C4-2B (cell line): Measurements from ENCODE around the gene NPTX1.

Source experiments
- ZFX ChIP-seq: fragments of 450-650 bp; IDR thresholded peaks from 2 replicates; pipeline ENCODE4 v1.6.1; 2017
- TF ChIP-seq, protein P1 (sequence below): fragments of 450-650 bp; conservative IDR thresholded peaks from 2 replicates; pipeline ENCODE4 v1.5.1; 2017; ENCODE audit warnings: mild to moderate bottlenecking

DNA sequence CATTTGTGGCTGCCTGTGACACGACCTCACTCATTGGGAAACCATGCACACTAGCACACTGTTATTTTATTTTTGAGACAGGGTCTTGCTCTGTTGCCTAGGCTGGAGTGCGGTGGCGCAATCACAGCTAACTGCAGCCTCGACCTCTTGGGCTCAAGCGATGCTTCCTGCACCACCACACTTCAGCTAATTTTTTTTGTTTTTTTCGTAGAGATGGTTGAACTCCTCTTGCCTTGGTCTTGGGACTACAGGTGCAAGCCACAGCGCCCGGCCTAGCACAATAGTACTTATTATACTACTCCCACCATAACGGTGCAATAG, 2.8 kb upstream of the NPTX1 start:
- TF ChIP-seq, protein P1, sequence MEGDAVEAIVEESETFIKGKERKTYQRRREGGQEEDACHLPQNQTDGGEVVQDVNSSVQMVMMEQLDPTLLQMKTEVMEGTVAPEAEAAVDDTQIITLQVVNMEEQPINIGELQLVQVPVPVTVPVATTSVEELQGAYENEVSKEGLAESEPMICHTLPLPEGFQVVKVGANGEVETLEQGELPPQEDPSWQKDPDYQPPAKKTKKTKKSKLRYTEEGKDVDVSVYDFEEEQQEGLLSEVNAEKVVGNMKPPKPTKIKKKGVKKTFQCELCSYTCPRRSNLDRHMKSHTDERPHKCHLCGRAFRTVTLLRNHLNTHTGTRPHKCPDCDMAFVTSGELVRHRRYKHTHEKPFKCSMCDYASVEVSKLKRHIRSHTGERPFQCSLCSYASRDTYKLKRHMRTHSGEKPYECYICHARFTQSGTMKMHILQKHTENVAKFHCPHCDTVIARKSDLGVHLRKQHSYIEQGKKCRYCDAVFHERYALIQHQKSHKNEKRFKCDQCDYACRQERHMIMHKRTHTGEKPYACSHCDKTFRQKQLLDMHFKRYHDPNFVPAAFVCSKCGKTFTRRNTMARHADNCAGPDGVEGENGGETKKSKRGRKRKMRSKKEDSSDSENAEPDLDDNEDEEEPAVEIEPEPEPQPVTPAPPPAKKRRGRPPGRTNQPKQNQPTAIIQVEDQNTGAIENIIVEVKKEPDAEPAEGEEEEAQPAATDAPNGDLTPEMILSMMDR = no peak
- no peak for TF ChIP-seq ZFX
